Left renal cortex interstitium (tissue), 4 donors: ENCODE measurements around the gene RBMS1. TPM values are rescaled to one million over a fixed set of nuclear protein-coding genes. Genes with fewer than 3 reads are reported as not detected.
"Not testable (repeated sequence)": the region's sequence is repeated elsewhere in the genome, so short reads cannot be mapped to it uniquely, and the experiment has no call there.

ENCODE experiments used
- DNase-seq, 4 donors: peaks; one replicate each; pipeline ENCODE4 v3.0.0-alpha.2; 2013; ENCODE audit warnings: low read depth in 4 of 4, low spot score in 2 of 4, missing footprints in 1 of 4
- polyA plus RNA-seq, 4 donors: library from polyadenylated mRNA; unstranded; fragments of 120-200 nt; gene quantifications; one replicate each; pipeline ENCODE4 v1.2.1, GENCODE V29; 2013; ENCODE audit not compliant: insufficient read length in 4 of 4

The RBMS1 gene
- polyA plus RNA-seq, 4 donors: 112 to 160 (median 133) TPM

DNA sequence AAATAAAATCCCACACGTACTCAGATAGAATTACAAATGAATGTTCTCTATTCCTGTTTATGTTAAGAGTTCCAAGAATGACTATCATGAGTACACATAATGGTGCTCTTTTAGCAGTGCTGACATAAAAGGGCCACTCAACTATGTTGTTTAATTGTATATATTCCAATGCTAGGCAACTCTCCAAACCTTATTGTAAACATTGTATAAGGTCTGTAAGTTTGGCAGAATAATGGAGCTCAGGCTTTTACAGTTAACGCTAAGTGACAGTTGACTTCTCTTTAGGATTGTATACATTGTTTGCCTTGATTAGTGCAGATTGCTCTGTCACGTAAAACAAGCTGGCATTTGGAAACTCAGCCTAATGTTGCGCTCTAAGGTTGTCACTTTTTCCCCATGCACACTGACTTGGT lies 20.8 kb downstream of the RBMS1 start:
- DNase-seq: no peak

DNA sequence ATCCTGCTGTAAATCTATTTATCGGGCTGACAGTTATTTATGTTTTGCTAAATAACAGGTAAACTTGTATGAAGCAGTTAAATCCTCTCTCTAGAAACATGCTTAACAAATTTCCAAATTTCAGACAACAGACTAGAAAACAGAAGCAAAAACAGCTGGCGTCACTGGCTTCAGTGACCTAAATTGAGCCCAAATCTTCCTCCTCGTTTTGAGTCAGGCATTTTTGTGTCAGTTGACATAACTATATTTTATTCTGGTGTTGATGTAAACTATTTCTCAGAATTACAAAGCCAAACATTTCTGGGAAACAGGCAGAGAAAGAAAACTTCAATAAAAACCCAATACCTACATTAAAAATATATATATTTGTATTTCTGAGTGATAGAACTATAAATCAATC lies 21.7 kb downstream of the RBMS1 start:
- no peak for DNase-seq

DNA sequence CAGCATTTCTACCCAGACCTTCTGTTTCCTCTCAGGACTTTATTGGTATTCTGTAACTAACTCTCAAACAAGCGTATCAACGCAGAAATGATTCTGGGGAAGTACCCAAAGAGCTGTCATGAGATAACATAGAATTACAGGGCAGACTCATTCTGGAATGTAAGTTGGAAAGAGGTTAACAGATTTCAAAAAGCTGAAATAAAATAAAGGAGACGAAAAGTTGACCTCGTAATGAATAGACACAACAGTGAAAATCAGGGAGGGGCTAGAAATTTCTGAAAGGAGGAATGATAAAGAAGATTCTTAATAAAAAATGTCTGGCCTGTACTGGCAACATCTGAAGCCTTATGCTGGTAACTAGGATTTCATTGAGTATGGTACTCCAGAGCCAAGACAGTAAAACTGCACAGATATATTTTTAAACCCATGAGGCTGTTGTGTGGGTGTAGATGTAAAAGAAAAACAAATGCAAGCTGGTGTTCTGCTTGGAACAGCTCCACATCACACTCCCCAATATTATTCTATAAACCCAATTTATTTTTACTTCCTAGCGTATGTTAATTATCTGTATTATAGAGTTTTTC lies 23.9 kb downstream of the RBMS1 start:
- DNase-seq: no peak

DNA sequence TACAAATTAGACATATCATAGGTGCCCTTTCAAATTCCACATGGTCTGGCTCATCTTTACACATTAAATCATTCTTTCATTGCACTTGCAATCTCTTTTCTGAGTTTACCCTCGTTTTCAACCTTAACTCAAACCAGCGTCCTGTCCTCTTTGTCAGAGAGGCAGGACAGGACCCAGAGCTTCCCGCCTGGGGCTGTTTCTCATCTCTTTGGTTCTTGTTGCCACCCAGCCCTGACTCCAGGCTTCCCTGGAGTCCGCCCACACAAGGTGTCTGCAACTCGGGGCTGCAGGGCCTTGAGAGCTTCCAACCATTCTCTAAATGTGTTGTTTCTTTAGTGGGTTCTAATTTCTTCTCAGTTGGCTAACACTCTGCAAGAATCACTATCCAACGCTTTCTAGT lies 24.4 kb downstream of the RBMS1 start:
- no peak for DNase-seq

DNA sequence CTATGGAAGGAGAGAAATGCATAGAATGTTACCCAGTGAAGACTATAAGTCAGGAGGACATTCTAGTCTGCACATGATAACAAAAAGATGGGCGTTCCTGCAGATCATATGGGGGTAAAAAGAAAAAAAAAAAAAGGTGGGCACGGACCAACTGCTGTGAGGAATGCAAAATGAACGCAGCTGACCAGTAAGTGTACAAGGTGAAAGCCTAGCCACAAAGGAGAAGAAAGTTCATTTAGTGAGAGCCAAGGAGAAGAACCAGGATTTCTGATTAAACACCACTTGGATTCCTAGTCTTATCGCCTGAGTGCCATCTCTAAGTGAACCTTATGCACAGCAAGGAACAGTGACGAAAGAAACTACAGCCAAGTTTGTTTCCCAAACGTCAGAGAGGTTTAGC lies 26.5 kb downstream of the RBMS1 start:
- no peak for DNase-seq

DNA sequence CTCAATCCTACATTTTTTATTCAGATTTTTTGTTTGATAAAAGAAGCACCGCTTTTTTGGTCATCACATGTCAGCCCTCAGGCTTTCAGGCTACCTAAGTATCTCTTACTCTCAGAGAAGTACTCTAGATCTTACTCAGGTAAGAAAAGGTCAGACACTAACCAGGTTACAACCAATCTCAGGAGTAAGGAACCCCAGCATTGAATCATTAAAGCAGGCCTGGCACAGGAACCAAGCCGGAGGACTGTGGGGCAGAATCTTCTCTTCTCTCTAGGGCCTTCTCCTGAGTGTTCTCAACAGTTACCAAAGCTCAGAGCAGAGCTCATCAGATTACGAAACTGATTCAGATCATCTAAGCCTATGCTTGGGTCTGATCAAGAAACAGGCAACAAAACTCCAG lies 28.2 kb downstream of the RBMS1 start:
- DNase-seq: no peak

DNA sequence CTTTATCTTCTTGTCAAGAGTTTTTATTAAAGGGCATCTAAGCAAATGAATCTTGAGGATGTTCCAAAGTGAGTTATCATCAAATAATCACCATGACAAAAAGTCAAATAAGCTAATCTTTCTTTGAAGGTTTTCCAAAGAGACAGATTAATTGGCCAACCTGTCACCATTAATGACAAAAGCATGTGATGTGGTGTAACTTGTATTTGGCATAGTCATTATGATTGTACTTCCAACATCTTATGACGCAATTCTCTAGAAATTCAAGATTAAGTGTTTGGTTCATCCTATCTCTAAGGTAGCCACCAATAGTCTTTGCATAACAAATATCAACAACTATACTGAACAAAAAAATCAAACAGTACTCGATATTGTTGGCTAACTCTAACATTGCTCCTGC lies 28.6 kb downstream of the RBMS1 start:
- no peak for DNase-seq

DNA sequence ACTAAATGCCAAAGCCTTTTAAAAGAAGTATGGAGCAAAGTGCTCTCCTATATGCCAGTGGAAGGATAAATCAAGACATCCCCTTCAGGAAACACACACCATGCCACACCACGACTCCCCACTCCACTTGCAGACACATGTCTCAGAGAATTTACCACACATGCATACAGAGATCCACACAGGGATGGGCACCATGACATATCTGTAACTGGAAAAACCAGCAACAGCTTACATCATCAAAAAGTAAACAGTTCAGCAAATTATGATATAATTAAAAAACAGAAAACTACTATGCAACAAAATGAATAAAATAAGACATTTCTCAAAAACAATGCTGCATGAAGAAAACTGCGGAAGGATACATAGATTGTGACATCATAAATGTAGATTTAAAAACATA lies 29.6 kb downstream of the RBMS1 start:
- no peak for DNase-seq

DNA sequence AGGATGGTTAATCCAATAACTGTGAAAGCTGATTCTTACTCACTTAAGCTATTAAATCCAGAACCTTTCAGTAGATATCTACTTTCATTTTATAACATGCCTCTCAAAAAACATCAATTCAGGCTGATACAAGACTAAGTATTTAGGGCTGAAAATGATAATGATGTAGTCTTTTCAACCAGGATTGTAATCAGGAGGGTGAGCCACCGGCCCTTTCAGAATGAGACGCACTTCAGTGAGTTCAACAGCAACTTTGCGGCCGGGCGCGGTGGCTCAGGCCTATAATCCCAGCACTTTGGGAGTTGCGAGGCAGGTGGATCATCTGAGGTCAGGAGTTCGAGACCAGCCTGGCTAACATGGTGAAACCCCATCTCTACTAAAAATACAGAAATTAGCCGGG lies 30.4 kb downstream of the RBMS1 start:
- DNase-seq: no peak

DNA sequence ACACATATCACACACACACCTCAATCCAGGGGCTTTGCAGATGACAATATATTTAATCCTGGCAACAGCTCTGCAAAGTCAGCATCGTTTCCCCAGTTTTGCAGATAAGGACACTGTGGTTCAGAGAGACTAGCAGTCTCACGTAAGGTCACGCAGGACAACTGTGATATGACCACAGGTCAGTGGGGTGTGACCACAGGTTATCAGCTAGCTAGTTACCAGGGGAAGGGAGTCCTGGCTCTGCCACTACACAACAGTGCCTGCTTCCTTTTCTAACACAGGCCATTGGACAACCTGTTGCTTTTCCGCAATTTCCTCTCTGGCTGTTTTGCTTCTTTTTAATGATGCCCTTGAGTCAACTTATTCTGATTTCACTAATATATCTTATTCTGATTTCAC lies 33.3 kb downstream of the RBMS1 start:
- no peak for DNase-seq

DNA sequence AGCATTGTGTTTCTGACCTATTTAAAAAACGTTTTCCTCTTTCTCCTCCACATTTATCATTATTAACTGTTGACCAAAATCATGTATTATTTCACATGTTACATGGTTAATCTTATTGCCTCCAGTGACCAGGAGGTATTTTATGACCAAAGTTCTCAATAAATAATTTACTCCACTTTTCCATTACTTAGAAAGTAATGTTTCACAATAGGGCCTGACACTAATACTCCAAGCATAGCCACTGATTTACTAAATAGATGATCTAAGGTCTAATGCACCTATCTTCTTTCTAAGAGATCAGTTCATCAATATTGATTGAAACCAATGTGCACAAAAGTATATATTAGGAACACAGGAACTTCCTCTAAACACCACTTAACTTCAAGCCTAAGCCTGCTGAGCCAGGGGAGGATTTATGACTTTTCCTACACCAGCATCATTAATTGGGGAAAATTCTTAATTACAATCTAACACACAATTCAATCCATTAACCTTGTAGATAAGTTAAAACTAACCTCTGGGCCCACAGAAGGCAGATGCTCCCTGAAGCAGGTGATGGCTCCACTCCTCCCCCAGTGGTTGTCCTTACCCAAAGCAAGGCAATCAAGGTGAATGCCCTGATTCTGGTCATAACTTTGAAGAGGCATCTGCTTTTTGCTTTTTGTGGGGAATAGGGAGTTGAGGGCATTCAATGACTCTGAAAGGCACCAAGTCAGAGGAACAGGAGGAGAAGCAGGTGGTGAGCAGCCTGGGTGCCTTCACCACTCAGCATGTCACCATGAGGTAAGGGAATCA lies 33.9 kb downstream of the RBMS1 start:
- no peak for DNase-seq

DNA sequence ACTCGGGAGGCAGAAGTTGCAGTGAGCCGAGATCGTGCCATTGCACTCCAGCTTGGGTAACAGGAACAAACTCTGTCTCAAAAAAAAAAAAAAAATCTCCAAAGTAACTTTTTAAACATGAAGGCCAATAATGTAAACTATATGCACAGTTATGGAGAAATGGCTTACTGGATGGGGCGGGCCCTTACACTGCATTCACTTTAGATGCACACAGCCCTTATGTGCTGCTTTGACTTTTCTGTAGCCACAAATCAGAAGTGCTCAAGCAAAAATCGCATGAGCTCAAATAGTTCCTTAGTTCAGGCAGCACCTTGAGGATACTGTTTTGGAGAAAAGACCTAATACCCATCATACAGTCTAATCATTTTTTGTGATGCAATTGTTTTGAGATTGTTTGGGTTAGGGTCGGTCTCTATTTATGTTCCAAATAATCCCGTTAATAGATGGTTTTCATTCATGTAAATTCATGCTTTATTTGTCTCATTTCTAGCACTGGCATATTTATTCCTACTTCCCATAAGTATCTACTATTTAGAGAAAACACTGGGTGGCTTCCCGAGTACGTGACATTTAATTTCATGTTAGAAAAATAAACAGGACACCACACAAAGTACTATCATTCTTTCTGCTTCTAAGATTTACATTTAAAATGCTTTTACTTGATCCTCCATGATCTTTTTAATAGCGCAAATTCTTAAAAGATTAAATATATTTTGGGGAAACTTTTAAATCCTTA lies 34.7 kb downstream of the RBMS1 start:
- DNase-seq: no peak

DNA sequence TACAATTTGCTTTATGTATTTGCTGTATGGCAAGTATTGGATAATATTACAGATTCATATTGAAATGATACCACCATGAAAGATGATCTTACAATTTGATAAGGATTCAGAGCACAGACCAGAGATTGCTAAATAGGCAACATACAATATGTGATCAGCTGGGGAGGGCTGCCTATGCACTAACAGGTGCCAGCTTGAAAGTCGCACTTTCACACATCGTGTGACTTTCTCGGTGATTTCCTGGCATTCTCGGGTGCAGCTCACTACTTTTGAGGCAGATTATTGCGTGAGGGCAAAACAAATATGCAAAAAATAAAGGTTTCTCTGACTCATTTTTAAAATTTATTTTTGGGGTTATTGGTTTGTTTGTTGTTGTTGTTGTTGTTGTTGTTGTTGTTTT lies 36.0 kb downstream of the RBMS1 start:
- no peak for DNase-seq

DNA sequence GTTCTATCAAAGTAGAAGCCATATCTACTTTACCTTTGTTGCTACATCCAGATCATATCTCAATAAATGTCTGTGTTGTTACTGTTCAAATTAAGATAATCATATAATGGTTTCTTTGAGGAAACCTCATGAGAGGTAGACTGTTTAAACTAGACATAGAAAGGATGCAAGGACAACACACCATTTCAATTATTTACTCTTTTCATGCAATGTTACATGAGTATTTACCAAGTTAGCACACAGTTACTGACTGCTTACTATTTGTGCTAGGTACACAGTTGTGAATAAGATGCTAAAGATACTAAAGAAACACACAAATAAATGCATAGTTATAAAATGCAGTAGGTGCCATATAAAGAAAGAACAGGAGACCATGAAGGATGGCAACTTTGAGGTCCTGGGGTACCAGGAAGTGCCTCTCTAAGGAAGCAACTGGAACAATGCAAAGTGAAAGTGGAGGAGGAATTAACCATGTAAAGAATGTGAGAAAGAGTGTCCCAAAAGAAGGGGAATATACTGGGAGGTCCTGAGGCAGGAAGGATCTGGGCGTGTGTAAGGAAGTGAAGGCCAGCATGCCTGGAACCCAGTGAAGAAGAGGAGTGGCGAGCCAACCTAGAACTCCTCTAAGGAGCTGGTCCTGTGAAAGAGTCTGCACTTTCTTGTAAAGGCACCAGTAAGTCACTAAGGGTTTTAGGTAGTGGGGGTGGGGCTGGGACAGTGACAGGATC lies 39.4 kb downstream of the RBMS1 start:
- no peak for DNase-seq

DNA sequence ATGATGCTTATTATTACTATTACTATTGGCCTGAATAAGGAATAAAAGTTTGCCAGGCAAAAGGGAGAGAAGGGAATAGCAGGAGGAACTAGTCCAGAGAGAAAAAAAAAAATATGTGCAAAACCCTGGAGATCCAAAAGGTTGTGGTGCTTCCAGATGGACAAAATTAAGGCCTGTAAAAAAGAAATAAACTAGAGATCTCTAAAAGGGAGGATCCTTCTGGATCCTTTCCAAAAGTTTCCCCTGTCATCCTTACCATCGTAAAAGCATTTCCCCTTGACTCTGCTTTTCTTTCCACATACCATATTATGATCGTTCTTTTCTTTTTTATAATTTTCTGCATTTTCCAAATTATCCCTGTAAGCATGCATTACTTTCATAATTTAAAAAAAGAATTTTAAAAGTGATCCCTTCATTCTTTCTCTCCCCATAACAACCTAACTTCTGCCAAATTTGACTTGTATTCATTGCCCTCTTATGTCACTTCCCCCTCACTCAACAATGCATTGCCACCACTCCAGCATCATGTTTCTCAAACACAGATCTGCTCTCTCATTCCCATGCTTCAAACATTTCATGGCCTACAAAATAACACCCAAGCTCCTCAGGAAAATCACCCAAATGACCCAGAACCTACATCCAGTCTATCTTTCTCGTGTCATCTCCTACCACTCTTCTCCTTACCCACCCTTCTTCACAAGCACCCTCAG lies 40.3 kb downstream of the RBMS1 start:
- DNase-seq: no peak

DNA sequence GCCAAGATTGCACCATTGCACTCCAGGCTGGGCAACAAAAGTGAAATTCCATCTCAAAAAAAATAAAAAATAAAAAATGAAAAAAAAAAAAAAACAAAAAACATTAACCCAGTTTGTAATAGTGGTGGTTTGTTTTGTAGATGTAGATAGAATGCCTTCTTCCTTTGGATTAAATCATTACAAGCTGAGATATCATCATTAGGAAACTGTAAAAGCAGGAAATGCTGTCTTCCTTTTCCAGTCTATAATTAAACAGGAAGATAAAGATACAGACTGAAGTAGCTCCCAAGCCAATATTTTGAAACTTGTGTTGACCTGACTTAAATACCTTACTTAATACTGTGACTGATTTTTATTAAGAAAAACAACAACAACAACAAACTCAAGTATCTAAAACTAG lies 43.1 kb downstream of the RBMS1 start:
- no peak for DNase-seq

DNA sequence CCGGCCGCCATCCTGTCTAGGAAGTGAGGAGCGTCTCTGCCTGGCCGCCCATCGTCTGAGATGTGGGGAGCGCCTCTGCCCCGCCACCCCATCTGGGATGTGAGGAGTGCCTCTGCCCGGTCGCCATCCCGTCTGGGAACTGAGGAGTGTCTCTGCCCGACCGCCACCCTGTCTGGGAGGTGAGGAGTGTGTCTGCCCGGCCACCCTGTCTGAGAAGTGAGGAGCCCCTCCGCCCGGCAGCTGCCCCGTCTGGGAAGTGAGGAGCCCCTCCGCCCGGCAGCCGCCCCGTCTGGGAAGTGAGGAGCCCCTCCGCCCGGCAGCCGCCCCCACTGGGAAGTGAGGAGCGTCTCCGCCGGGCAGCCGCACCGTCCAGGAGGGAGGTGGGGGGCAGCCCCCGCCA lies 44.8 kb downstream of the RBMS1 start:
- DNase-seq: not testable (repeated sequence)

DNA sequence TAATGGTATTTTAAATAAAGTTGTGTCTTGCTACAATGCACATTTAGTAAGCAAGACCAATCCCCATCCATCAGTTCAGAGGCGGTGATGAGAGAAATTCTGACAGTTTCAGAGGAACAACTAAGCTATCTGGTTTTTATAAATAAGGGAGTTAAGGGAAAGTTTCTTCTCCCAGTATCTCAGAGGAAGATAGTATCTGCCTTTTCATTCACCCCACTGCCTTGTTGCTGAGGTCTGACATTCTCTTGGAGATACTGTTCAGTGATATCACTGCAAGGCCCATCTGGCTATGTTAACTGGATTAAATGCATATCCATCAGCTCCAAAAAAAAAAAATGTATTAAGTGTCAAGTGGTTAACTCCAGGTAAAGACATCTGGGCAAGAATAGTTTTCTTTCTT lies 47.9 kb downstream of the RBMS1 start:
- no peak for DNase-seq

DNA sequence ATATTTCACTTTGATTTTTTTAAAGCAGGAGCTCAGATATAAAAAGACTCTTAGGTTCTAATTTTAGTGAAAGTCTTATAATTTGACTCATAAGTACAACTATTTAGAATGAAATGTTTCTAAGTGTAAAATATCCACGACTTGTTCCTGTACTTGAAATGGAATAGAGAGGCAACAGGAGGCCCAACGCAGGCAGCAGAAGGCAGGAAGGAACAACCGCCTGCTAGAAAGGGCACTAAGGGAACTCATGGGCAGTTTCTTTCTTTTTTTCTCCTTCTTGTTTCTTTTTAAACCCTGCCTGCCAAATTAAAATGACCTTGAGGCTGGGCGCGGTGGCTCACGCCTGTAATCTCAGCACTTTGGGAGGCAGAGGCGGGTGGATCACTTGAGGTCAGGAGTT lies 51.0 kb downstream of the RBMS1 start:
- no peak for DNase-seq

DNA sequence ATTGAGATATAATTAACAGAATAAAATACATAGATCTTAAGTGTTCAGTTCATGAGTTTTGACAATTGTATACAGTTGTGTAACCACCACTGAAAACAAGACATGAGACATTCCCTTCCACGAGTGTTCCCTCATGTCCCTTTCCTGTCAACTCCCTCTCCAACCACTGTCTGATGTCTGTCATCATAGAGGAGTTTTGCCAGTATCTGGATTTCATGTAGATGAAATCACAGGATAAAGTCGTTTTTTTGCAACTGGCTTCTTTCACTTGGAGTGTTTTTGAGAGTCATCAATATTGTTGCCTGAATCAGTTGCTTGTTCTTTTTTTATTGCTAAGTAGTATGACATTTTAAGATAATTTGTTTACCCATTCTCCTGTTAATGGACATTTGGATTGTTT lies 52.7 kb downstream of the RBMS1 start:
- no peak for DNase-seq

DNA sequence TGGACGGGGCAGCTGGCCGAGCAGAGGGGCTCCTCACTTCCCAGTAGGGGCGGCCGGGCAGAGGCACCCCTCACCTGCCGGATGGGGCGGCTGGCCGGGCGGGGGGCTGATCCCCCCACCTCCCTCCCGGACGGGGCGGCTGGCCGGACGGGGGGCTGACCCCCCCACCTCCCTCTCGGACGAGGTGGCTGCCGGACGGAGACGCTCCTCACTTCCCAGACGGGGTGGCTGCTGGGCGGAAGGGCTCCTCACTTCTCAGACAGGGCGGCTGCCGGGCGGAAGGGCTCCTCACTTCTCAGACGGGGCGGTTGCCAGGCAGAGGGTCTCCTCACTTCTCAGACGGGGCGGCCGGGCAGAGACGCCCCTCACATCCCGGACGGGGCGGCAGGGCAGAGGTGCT lies 54.6 kb downstream of the RBMS1 start:
- DNase-seq: not testable (repeated sequence)
